Myocyte (in vitro differentiated cells): ENCODE measurements around the gene RASL11A. TPM values are rescaled to one million over a fixed set of nuclear protein-coding genes. Genes with fewer than 3 reads are reported as not detected.
"Not testable (repeated sequence)": the region's sequence is repeated elsewhere in the genome, so short reads cannot be mapped to it uniquely, and the experiment has no call there.

Source experiments
- DNase-seq: peaks from one replicate; pipeline ENCODE4 v3.0.0-alpha.2; 2012; ENCODE audit warnings: low read depth
- polyA plus RNA-seq: library from polyadenylated mRNA; unstranded; fragments of >200 nt; gene quantifications from one replicate; pipeline ENCODE4 v1.2.1, GENCODE V29; 2012; ENCODE audit warnings: missing spikeins
- total RNA-seq: library from RNA; depleted of rRNA; stranded (reverse); fragments of >200 nt; gene quantifications from 2 replicates; pipeline ENCODE4 v1.2.3, GENCODE V29; 2014

RASL11A gene
- total RNA-seq = 2.9 and 4.7 TPM in 2 replicates
- polyA plus RNA-seq = 0.52 TPM

- DNase-seq = peak; percentile 91
These were observed at the start of gene RASL11A for GRCh38 chr13:27270594-27271520. RASL11A (plus strand) TSS chr13:27270830; CDS start chr13:27270945, 115 bp downstream.

- not testable (repeated sequence) for DNase-seq
These were observed 48.5 kb upstream of the RASL11A start for GRCh38 chr13:27222100-27222499.

GRCh38 chr13:27226991-27227390 is 43.6 kb upstream of the RASL11A start:
- DNase-seq = no peak

GRCh38 chr13:27228131-27228530 is 42.5 kb upstream of the RASL11A start:
- DNase-seq = no peak

GRCh38 chr13:27229642-27230041 is 41.0 kb upstream of the RASL11A start:
- DNase-seq = no peak

GRCh38 chr13:27233964-27234363 is 36.7 kb upstream of the RASL11A start:
- DNase-seq = no peak

GRCh38 chr13:27236478-27236877 is 34.2 kb upstream of the RASL11A start:
- DNase-seq = no peak

- DNase-seq = no peak
These were observed 27.9 kb upstream of the RASL11A start for GRCh38 chr13:27242702-27243101.

GRCh38 chr13:27245610-27246009 is 25.0 kb upstream of the RASL11A start:
- no peak for DNase-seq

- no peak for DNase-seq
These were observed 19.8 kb upstream of the RASL11A start for GRCh38 chr13:27250833-27251165.

- peak; percentile 97 for DNase-seq
These were observed 19.2 kb upstream of the RASL11A start, which contains the start of gene RPL21 for GRCh38 chr13:27251166-27252091. RPL21 (plus strand) TSS chr13:27251558; CDS start chr13:27253777, 2,219 bp downstream.

- no peak for DNase-seq
These were observed 18.2 kb upstream of the RASL11A start for GRCh38 chr13:27252467-27252866.

GRCh38 chr13:27257233-27257568 is 13.4 kb upstream of the RASL11A start:
- DNase-seq = no peak

- DNase-seq = no peak
These were observed 12.9 kb upstream of the RASL11A start for GRCh38 chr13:27257648-27258253.

GRCh38 chr13:27258637-27259386 is 11.8 kb upstream of the RASL11A start:
- DNase-seq = no peak

- DNase-seq = no peak
These were observed 10.8 kb upstream of the RASL11A start for GRCh38 chr13:27259831-27260230.

GRCh38 chr13:27261396-27261795 is 9.2 kb upstream of the RASL11A start:
- DNase-seq = no peak

- DNase-seq = no peak
These were observed 7.2 kb upstream of the RASL11A start for GRCh38 chr13:27263438-27263837.

GRCh38 chr13:27264181-27264580 is 6.4 kb upstream of the RASL11A start:
- DNase-seq = peak; percentile 97

- no peak for DNase-seq
These were observed 6.0 kb upstream of the RASL11A start for GRCh38 chr13:27264648-27265047.

GRCh38 chr13:27266917-27267316 is 3.7 kb upstream of the RASL11A start:
- no peak for DNase-seq
